ENCODE results near the gene SMYD3. TPM values are rescaled to one million over a fixed set of nuclear protein-coding genes. Genes with fewer than 3 reads are reported as not detected.

Gene SMYD3
- total and polyA plus RNA-seq, 9 of the 15 experiments (the other 6 are each of a cell fraction or from before 2014, with no cell fraction given), result 128 to 440 (median 197) TPM

GRCh38 chr1:245750261-245750660 lies 756.8 kb downstream of the SMYD3 start (continued):
- TF ChIP-seq, protein P1, sequence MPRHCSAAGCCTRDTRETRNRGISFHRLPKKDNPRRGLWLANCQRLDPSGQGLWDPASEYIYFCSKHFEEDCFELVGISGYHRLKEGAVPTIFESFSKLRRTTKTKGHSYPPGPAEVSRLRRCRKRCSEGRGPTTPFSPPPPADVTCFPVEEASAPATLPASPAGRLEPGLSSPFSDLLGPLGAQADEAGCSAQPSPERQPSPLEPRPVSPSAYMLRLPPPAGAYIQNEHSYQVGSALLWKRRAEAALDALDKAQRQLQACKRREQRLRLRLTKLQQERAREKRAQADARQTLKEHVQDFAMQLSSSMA (CRISPR knock-in tag; IDR thresholded peaks at IDR 0.05), result no peak
- no peak for TF ChIP-seq TFAM (CRISPR knock-in tag; conservative IDR thresholded peaks at IDR 0.05)
- no peak for TF ChIP-seq BRCA1 (IDR thresholded peaks at IDR 0.05)
- TF ChIP-seq BRCA1 (CRISPR knock-in tag; IDR thresholded peaks at IDR 0.05), result no peak
- TF ChIP-seq MIER1 (IDR thresholded peaks at IDR 0.05; ENCODE audit: low read depth), result no peak
- no peak for TF ChIP-seq TFAP4 (CRISPR knock-in tag; IDR thresholded peaks at IDR 0.05; ENCODE audit: borderline replicate concordance)

GRCh38 chr1:245749053-245749452 lies 758.0 kb downstream of the SMYD3 start:
- no peaks in the 10 kb centered on the region for H3K79me2 ChIP-seq (ENCODE audit: control insufficient read depth, insufficient read depth, low read length)
- H3K4me1 ChIP-seq (replicated peaks in 1 of 2; ENCODE audit: control insufficient read depth in 2 of 2, insufficient read depth in 2 of 2, low read length in 2 of 2), result no peaks in the 10 kb centered on the region
- H3K27ac ChIP-seq (ENCODE audit: extremely low read depth, low read depth, low read length), result no peak overlapping the region
- in situ Hi-C loops (cut with MboI), result no loop called here
- no TSS peak for BruUV-seq (replicated peaks)
- POLR2A ChIA-PET, result no interaction called here
- peaks cover 57% of the 10 kb centered on the region; the same call in 2 of the 3 replicates for H3K36me3 ChIP-seq (ENCODE audit: control insufficient read depth, insufficient read depth, low read length)
- no peaks in the 10 kb centered on the region for H4K20me1 ChIP-seq (replicated peaks; ENCODE audit: control insufficient read depth, insufficient read depth, low read length)
- 74% methylated on average over 3 of the region's 3 CpGs for WGBS (ENCODE audit: insufficient coverage, low coverage, missing lambda C conversion rate)
- H3K27me3 ChIP-seq (ENCODE audit: control insufficient read depth in 2 of 2, insufficient read depth in 2 of 2, low read length in 2 of 2), result no peaks in the 10 kb centered on the region
- DNase-seq (ENCODE audit: extremely low read depth in 1 of 4, low spot score in 3 of 4), result no peak
- no peak overlapping the region for H3K9ac ChIP-seq (ENCODE audit: insufficient read depth in 1 of 2, low read depth in 2 of 2, low read length in 2 of 2)
- no peaks in the 10 kb centered on the region for H3K9me3 ChIP-seq (replicated peaks; ENCODE audit: control insufficient read depth, insufficient read depth, low read depth, low read length)
- H2AFZ ChIP-seq (ENCODE audit: low read depth, low read length), result no peak overlapping the region
- no peaks in the 10 kb centered on the region for H3K9me1 ChIP-seq (ENCODE audit: control insufficient read depth, insufficient read depth, low read length)
- no peak overlapping the region for H3K4me3 ChIP-seq
- intact Hi-C loops (cut with micrococcal nuclease), result no loop called here
- CTCF ChIA-PET (ENCODE audit: low intra/inter-chr PET ratio), result no interaction called here
- FAIRE-seq, result no peak
- no peak overlapping the region for H3K4me2 ChIP-seq (ENCODE audit: insufficient read depth, low read length)
- ATAC-seq, result no peak
- TF ChIP-seq NR0B1 (IDR thresholded peaks at IDR 0.05; ENCODE audit: partially characterized antibody), result no peak
- TF ChIP-seq ZNF175 (CRISPR knock-in tag; IDR thresholded peaks at IDR 0.05; ENCODE audit: low read depth), result no peak
- TF ChIP-seq KLF13 (tag; IDR thresholded peaks at IDR 0.05; ENCODE audit: borderline replicate concordance, low read depth), result no peak
- no peak for TF ChIP-seq FOXA3 (CRISPR knock-in tag; conservative IDR thresholded peaks at IDR 0.05 in 1 of 2, IDR thresholded peaks at IDR 0.05 in 1 of 2)
- no peak for TF ChIP-seq NBN (IDR thresholded peaks at IDR 0.05; ENCODE audit: low read depth)
- TF ChIP-seq ARID3B (CRISPR knock-in tag; IDR thresholded peaks at IDR 0.05; ENCODE audit: borderline replicate concordance), result no peak
- no peak for TF ChIP-seq KLF1 (tag; IDR thresholded peaks at IDR 0.05)
- no peak for TF ChIP-seq POLR2AphosphoS2 (IDR thresholded peaks at IDR 0.05; ENCODE audit: low read length)
- no peak for TF ChIP-seq ZHX1 (conservative IDR thresholded peaks at IDR 0.05; ENCODE audit: low read length)

Measured in K562 (cell line).